ENCODE data around the gene CYB561A3. TPM values are rescaled to one million over a fixed set of nuclear protein-coding genes. Genes with fewer than 3 reads are reported as not detected.
A peak's percentile ranks its signal among the peaks of the same experiment; 100 is the strongest.

The CYB561A3 gene
- total RNA-seq, 1 experiment from 2014 or later = 21.7 TPM

GRCh38 chr11:61359516-61359915 lies 2.2 kb downstream of the CYB561A3 start:
- Histone ChIP-seq H2BK15ac (ENCODE audit: low read depth, low read length) (no peak overlapping the region), H4K5ac (ENCODE audit: insufficient read length, low read depth, low read length) (no peak overlapping the region), H3K79me1 (ENCODE audit: insufficient read depth, low read depth, low read length, poor library complexity, severe bottlenecking) (no peaks in the 10 kb centered on the region), H3T11ph (ENCODE audit: low read length) (no peak overlapping the region), H3K9me3 (ENCODE audit: control insufficient read depth, low read depth, low read length) (no peaks in the 10 kb centered on the region), H3K9ac (ENCODE audit: extremely low read depth, insufficient read length, low read length) (no peak overlapping the region), H3K23ac (ENCODE audit: insufficient read length, low read depth, low read length) (no peak overlapping the region), H3K14ac (ENCODE audit: insufficient read depth, low read length) (no peak overlapping the region), H2BK120ac (ENCODE audit: low read depth, low read length, poor library complexity, severe bottlenecking) (no peak overlapping the region), H3K4me1 (ENCODE audit: insufficient read depth, low read length) (no peaks in the 10 kb centered on the region), H3K23me2 (ENCODE audit: insufficient read length, low read depth, low read length, poor library complexity, severe bottlenecking) (peaks cover 6% of the 10 kb centered on the region), H2BK20ac (ENCODE audit: low read depth, low read length, poor library complexity, severe bottlenecking) (no peak overlapping the region), H2BK12ac (ENCODE audit: insufficient read length, low read depth, low read length) (no peak overlapping the region), H3K27me3 (ENCODE audit: insufficient read depth, low read length) (no peaks in the 10 kb centered on the region), H3K4ac (ENCODE audit: low read depth, low read length) (no peak overlapping the region), H3K79me2 (ENCODE audit: insufficient read depth, low read length) (peaks cover 2% of the 10 kb centered on the region; the same call in 1 of the 2 replicates), H3K18ac (ENCODE audit: insufficient read length, low read depth, low read length) (no peak overlapping the region), H4K20me1 (ENCODE audit: control insufficient read depth, insufficient read depth, insufficient read length) (no peaks in the 10 kb centered on the region), H2AFZ (ENCODE audit: low read length) (no peak overlapping the region), H3K56ac (ENCODE audit: insufficient read length, low read depth, low read length) (no peak overlapping the region), H4K8ac (replicated peaks; ENCODE audit: insufficient read length, low read depth, low read length) (no peak overlapping the region), H3K27ac (ENCODE audit: insufficient read length, low read depth, low read length) (no peak overlapping the region), H2AK5ac (ENCODE audit: insufficient read length, low read length) (no peak overlapping the region), H3K4me2 (ENCODE audit: insufficient read depth, insufficient read length, low read length) (no peak overlapping the region), H4K91ac (ENCODE audit: insufficient read length, low read depth, low read length) (no peak overlapping the region), H2BK5ac (ENCODE audit: insufficient read length, low read length) (no peak overlapping the region)
- peak overlapping the region in 1 of 3 experiments; percentile 34; a peak in 3 of 7 replicates for H3K27ac Mint-ChIP-seq
- H3K4me3 Mint-ChIP-seq = peak overlapping the region in 1 of 2 experiments; percentile 35; a peak in 2 of 5 replicates
- H3K4me1 Mint-ChIP-seq = peaks cover 13 to 25% of the 10 kb centered on the region in 2 experiments
- H3K27me3 Mint-ChIP-seq (ENCODE audit: low read depth) = no peaks in the 10 kb centered on the region
- no peaks in the 10 kb centered on the region; a peak in 1 of 5 replicates for H3K9me3 Mint-ChIP-seq
- no peak for DNase-seq
- WGBS (ENCODE audit: extremely low coverage, insufficient read length, low lambda C conversion rate) = no CpG with 5 or more reads among the region's 6 CpGs
- H3K36me3 Mint-ChIP-seq (ENCODE audit: insufficient read depth in 1 of 3, low read depth in 3 of 3) = peaks cover 11 to 16% (median 11%) of the 10 kb centered on the region in 3 experiments; a peak in 6 of 7 replicates
- TF ChIP-seq, protein P1, sequence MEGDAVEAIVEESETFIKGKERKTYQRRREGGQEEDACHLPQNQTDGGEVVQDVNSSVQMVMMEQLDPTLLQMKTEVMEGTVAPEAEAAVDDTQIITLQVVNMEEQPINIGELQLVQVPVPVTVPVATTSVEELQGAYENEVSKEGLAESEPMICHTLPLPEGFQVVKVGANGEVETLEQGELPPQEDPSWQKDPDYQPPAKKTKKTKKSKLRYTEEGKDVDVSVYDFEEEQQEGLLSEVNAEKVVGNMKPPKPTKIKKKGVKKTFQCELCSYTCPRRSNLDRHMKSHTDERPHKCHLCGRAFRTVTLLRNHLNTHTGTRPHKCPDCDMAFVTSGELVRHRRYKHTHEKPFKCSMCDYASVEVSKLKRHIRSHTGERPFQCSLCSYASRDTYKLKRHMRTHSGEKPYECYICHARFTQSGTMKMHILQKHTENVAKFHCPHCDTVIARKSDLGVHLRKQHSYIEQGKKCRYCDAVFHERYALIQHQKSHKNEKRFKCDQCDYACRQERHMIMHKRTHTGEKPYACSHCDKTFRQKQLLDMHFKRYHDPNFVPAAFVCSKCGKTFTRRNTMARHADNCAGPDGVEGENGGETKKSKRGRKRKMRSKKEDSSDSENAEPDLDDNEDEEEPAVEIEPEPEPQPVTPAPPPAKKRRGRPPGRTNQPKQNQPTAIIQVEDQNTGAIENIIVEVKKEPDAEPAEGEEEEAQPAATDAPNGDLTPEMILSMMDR (conservative IDR thresholded peaks at IDR 0.05) = no peak
